GM21447 (cell line): ENCODE measurements around the gene CDRT15.
"Not testable (repeated sequence)": the region's sequence is repeated elsewhere in the genome, so short reads cannot be mapped to it uniquely, and the experiment has no call there.

ENCODE experiments used
- ATAC-seq: cut with Tn5 transposase; IDR thresholded peaks from one replicate; pipeline ENCODE4 v1.9.1; 2021; ENCODE audit not compliant: unreplicated experiment

The CDRT15 gene

GRCh38 chr17:14236762-14237161 lies at the start of gene CDRT15:
CDRT15 (minus strand) TSS chr17:14236862; CDS start chr17:14236833, 29 bp downstream.
- not testable (repeated sequence) for ATAC-seq

DNA sequence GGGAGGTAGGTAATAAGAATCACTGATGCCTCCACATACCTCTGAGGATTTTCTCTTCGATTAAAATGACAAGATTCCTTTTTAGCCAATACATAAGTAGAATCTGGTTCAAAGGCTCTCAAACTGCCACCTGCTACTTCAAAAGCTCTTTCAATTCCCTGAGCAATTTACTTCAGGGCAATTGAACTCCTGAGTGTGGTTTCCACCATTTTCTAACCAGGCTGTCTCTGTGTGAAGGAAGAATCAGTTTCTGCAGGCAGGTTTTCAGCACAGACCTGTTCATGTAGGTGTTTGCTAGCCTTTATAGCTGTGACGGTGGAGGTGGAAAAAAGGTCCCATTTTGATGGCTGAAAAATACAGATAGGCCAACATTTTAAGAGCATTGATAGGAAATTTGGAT lies 46.1 kb upstream of the CDRT15 start:
- no peak for ATAC-seq

GRCh38 chr17:14281530-14281929 lies 44.9 kb upstream of the CDRT15 start:
- no peak for ATAC-seq

GRCh38 chr17:14276535-14277250 lies 40.0 kb upstream of the CDRT15 start:
- ATAC-seq = no peak

GRCh38 chr17:14270508-14270907 lies 33.8 kb upstream of the CDRT15 start:
- no peak for ATAC-seq

DNA sequence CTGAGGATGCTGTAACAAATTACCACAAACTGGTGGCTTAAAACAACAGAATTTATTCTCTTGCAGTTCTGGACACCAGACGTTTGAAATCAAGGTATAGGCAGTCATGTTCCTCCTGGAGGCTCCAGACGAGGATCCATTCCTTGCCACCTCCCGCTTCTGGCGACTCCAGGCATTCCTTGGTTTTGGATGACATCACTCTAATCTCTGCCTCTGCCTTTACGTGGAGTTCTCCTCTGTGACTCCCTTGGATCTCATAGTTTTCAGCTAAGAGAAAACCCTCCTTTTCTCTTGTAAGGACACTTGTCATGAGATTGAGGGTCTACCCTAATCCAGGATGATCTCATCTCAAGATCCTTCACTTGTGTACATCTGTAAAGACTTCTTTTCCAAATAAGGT lies 32.8 kb upstream of the CDRT15 start:
- ATAC-seq = no peak

GRCh38 chr17:14268264-14268663 lies 31.6 kb upstream of the CDRT15 start:
- no peak for ATAC-seq

GRCh38 chr17:14261406-14261805 lies 24.7 kb upstream of the CDRT15 start:
- ATAC-seq = no peak

DNA sequence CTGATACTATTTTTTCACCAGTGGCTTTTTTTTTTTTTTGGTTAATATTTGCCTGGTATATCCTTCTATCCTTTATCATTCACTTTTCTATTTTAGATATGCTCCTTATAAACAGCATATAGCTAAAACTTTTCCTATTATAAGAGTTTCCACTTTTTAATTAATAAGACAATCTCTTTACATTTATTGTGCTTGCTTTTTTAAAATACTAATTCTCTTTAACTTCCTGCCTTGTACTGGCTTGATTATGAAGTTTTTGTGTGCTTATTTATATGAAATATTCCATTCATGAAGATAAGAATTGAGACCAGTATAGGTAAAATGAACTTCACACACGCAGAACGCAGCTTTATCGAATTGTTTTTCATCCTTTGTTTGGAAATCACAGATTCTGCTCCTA lies 9.0 kb upstream of the CDRT15 start:
- ATAC-seq = no peak

DNA sequence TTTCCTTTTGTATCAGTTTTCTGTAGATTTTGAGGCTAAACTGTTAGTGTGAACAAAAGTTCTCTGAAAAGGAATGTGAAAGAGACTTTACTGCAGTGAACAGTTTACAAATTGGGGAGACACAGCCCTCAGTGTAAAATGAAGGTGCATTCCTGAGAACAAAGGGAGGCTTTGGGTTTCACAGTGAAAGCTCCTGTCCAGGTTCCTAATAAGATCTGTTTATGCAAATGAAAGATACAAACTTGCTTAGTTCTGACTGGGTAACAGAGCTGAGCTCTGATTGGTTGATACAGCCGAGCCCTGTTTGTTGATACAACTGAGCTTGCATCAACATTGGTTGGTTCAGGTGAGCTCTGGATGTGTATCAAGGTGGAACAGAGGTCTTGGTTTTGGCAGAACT lies 8.3 kb upstream of the CDRT15 start:
- ATAC-seq = no peak

- ATAC-seq = not testable (repeated sequence)
These were observed 2.6 kb upstream of the CDRT15 start for GRCh38 chr17:14239271-14239670.

- not testable (repeated sequence) for ATAC-seq
These were observed 630 bp downstream of the CDRT15 start for GRCh38 chr17:14236032-14236431.

DNA sequence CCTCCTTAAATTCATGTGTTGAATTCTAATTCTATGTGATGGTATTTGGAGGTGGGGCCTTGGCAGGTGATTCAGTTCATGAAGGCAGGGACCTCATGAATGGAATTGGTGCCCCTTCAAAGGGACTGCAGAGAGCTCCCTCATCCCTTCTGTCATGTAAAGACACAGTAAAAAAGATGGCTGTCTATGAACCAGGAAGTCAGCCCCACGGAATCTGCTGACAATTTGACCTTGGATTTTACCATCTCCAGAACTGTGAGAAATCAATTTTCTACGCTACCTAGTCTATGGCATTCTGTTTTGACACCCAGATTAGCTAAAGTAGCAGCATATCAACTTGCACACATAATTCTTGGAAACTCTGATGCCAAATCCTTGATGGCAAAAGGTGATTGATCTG lies 1.6 kb downstream of the CDRT15 start:
- not testable (repeated sequence) for ATAC-seq

GRCh38 chr17:14231187-14231586 lies 5.5 kb downstream of the CDRT15 start:
- ATAC-seq = not testable (repeated sequence)

- ATAC-seq = no peak
These were observed 7.8 kb downstream of the CDRT15 start for GRCh38 chr17:14228903-14229302.

- no peak for ATAC-seq
These were observed 9.6 kb downstream of the CDRT15 start for GRCh38 chr17:14227052-14227451.

- no peak for ATAC-seq
These were observed 11.2 kb downstream of the CDRT15 start for GRCh38 chr17:14225254-14225980.

DNA sequence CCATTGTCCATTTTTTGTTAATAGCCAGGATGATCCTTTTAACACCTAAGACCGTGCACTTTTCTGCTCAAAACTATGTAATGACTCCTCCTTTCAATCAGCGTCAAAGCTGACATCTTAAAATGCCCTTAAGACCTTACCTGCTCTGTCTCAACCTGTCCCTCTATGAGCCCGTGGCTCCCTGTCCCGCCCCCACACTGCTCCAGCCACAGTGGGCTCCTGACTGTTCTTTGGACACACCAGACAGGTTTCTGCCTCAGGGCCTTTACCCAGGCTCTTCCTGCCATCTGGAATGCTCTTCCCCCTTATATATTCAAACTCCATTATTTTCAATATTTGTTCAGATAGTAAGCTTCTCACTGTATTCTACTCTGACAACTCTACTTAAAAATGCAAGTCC lies 14.1 kb downstream of the CDRT15 start:
- no peak for ATAC-seq

- ATAC-seq = no peak
These were observed 22.4 kb downstream of the CDRT15 start for GRCh38 chr17:14214271-14214670.

GRCh38 chr17:14212401-14212800 lies 24.3 kb downstream of the CDRT15 start:
- no peak for ATAC-seq

DNA sequence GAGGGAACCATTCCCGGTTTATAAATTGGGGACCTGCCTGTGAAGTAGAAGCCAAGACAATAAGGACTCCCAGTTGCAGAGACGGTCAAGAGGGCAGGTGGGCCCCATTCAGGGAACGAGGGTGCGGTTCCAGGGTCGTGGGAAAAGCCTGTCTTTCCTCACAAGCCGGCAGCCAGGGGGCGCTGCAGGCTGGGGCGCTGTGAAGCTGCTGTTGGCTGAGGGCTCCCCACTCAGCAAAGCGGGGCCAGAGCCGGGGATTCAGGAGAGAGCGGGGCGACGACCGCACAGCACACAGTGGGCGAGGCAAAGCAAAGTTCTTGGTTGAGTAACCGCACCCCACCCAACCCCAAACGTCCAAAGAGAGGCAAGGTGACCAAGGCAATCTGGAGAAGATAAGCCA lies 24.9 kb downstream of the CDRT15 start:
- no peak for ATAC-seq

GRCh38 chr17:14211246-14211645 lies 25.4 kb downstream of the CDRT15 start:
- ATAC-seq = no peak
